SU-DHL-6 (cell line): ENCODE results near the gene SLC6A7.

Experiments used
- H2AFZ ChIP-seq: fragments of 200-600 bp; sonication (generic); 2 replicates; pipeline ENCODE4 v1.6.1; 2014; ENCODE audit warnings: low read depth, mild to moderate bottlenecking, moderate library complexity, mixed read lengths, antibody characterized with exemption, low read length; ENCODE audit not compliant: severe bottlenecking
- H3F3A ChIP-seq: fragments of 200-600 bp; shearing (Covaris generic); 2 replicates; pipeline ENCODE4 v1.6.0; 2016; ENCODE audit warnings: antibody characterized with exemption, mild to moderate bottlenecking; ENCODE audit not compliant: insufficient read depth
- H3K27ac ChIP-seq: fragments of 200-600 bp; sonication (generic); 2 replicates; pipeline ENCODE4 v1.5.1; 2016; ENCODE audit warnings: low read depth, mild to moderate bottlenecking, low read length, moderate library complexity, mixed read lengths
- H3K27me3 ChIP-seq: fragments of 200-600 bp; sonication (generic), shearing (Covaris generic); 2 replicates; pipeline ENCODE4 v1.6.0; 2014; ENCODE audit warnings: mild to moderate bottlenecking, low read length
- H3K36me3 ChIP-seq: fragments of 200-600 bp; sonication (generic); 2 replicates; pipeline ENCODE4 v1.6.1; 2014; ENCODE audit warnings: mild to moderate bottlenecking, low read length, mixed read lengths
- H3K4me2 ChIP-seq: fragments of 300-600, 200-600 bp; shearing (Covaris generic), sonication (generic); 2 replicates; pipeline ENCODE4 v1.6.0; 2014; ENCODE audit warnings: low read length, low read depth, mild to moderate bottlenecking; ENCODE audit not compliant: poor library complexity, severe bottlenecking
- H3K4me3 ChIP-seq: fragments of 200-600 bp; sonication (generic); 2 replicates; pipeline ENCODE4 v1.5.1; 2014; ENCODE audit warnings: antibody characterized with exemption, low read length, mild to moderate bottlenecking, mixed read lengths; ENCODE audit not compliant: insufficient read depth, poor library complexity, severe bottlenecking
- H3K79me2 ChIP-seq: fragments of 200-600 bp; sonication (generic); 2 replicates; pipeline ENCODE4 v1.6.1; 2014; ENCODE audit warnings: mild to moderate bottlenecking, low read length, moderate library complexity; ENCODE audit not compliant: insufficient read depth
- H3K9ac ChIP-seq: fragments of 200-600 bp; sonication (generic); 2 replicates; pipeline ENCODE4 v1.7.0; 2014; ENCODE audit warnings: mild to moderate bottlenecking, low read length
- H3K9me2 ChIP-seq: fragments of 200-600 bp; sonication (generic); replicated peaks from 2 replicates; pipeline ENCODE4 v1.6.1; 2014; ENCODE audit warnings: low read length; ENCODE audit not compliant: insufficient read depth
- H3K9me3 ChIP-seq: fragments of 200-600 bp; sonication (generic); 2 replicates; pipeline ENCODE4 v1.6.1; 2014; ENCODE audit warnings: low read length, mixed read lengths; ENCODE audit not compliant: insufficient read depth
- H4K20me1 ChIP-seq: fragments of 200-600 bp; sonication (generic); 2 replicates; pipeline ENCODE4 v1.6.1; 2014; ENCODE audit warnings: low read depth, mild to moderate bottlenecking, antibody characterized with exemption, low read length, moderate library complexity, mixed read lengths
- EZH2phosphoT487 ChIP-seq: fragments of 200-600 bp; sonication (generic), shearing (Covaris generic); conservative IDR thresholded peaks from 2 replicates; pipeline ENCODE4 v1.6.1; 2018; ENCODE audit warnings: mild to moderate bottlenecking, antibody characterized with exemption, low read length, moderate library complexity, mixed read lengths
- TF ChIP-seq, protein P1 (sequence below): fragments of 200-600 bp; sonication (generic); IDR thresholded peaks from one replicate; pipeline ENCODE4 v1.5.1; 2017; ENCODE audit warnings: antibody characterized with exemption, mild to moderate bottlenecking, low read length, moderate library complexity; ENCODE audit not compliant: insufficient read depth, poor library complexity, severe bottlenecking

Gene SLC6A7

DNA sequence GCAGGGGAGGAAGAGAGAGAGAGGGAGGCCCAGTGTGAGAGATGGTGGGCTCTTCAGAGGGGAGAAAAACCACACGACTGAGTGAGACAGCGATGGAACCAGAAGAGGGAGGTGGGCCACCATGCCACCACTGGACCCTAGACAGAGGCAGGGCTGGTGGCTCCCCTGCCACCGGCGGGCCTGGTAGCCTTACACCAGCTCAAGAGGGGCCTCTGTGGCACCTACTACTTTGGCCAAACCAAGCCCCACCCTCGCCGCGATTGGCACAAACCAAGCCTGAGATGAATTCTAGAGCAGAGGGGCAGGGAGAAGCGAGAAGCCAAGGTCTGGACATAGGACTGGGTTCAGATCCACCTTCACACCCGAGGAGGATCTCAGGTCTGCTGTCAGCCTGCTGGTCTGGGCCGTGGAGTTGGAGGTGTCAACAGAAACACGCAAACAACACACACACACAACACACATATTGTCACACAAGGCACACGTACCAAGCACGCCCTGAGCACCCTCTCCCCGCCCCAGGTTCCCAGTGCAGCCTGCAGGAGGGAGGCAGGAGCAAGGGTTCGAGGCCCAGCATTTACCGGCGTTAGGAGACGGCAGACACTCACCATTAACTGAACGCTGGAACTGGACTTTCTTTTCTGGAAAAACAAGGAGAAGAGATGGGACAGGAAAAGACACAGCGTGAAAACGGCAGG, 49.4 kb downstream of the SLC6A7 start:
- Histone ChIP-seq H3K4me2 (no peak overlapping the region), H3K9me3 (no peaks in the 10 kb centered on the region), H3K36me3 (no peaks in the 10 kb centered on the region), H3K9me2 (no peaks in the 10 kb centered on the region), H4K20me1 (no peaks in the 10 kb centered on the region), H3K27me3 (no peaks in the 10 kb centered on the region), H3K4me3 (no peak overlapping the region), H3K79me2 (no peaks in the 10 kb centered on the region), H2AFZ (no peak overlapping the region), H3K9ac (no peak overlapping the region), H3K27ac (no peak overlapping the region), H3F3A (no peaks in the 10 kb centered on the region)
- TF ChIP-seq EZH2phosphoT487 = no peak
- TF ChIP-seq, protein P1, sequence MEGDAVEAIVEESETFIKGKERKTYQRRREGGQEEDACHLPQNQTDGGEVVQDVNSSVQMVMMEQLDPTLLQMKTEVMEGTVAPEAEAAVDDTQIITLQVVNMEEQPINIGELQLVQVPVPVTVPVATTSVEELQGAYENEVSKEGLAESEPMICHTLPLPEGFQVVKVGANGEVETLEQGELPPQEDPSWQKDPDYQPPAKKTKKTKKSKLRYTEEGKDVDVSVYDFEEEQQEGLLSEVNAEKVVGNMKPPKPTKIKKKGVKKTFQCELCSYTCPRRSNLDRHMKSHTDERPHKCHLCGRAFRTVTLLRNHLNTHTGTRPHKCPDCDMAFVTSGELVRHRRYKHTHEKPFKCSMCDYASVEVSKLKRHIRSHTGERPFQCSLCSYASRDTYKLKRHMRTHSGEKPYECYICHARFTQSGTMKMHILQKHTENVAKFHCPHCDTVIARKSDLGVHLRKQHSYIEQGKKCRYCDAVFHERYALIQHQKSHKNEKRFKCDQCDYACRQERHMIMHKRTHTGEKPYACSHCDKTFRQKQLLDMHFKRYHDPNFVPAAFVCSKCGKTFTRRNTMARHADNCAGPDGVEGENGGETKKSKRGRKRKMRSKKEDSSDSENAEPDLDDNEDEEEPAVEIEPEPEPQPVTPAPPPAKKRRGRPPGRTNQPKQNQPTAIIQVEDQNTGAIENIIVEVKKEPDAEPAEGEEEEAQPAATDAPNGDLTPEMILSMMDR = no peak

DNA sequence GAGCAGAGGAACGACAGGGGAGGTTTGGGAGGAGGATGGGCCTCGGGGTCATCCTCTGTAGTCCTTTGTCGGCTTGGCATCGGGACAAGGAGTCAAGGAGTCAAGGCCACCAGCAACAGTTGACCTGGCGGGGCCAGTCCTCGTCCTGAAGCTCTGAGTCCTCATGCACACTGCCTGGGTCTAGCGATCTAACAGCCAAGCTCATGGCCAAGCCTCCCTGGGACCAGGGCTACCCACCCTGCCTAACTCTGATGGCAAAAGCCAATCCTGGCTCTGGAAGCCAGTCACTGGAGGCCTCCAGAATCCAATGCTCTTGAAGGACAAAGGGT, 49.9 kb downstream of the SLC6A7 start:
- H3K4me3 ChIP-seq = no peak overlapping the region
- TF ChIP-seq, protein P1 = no peak
- no peak for TF ChIP-seq EZH2phosphoT487
- H3K9me2 ChIP-seq = no peaks in the 10 kb centered on the region

DNA sequence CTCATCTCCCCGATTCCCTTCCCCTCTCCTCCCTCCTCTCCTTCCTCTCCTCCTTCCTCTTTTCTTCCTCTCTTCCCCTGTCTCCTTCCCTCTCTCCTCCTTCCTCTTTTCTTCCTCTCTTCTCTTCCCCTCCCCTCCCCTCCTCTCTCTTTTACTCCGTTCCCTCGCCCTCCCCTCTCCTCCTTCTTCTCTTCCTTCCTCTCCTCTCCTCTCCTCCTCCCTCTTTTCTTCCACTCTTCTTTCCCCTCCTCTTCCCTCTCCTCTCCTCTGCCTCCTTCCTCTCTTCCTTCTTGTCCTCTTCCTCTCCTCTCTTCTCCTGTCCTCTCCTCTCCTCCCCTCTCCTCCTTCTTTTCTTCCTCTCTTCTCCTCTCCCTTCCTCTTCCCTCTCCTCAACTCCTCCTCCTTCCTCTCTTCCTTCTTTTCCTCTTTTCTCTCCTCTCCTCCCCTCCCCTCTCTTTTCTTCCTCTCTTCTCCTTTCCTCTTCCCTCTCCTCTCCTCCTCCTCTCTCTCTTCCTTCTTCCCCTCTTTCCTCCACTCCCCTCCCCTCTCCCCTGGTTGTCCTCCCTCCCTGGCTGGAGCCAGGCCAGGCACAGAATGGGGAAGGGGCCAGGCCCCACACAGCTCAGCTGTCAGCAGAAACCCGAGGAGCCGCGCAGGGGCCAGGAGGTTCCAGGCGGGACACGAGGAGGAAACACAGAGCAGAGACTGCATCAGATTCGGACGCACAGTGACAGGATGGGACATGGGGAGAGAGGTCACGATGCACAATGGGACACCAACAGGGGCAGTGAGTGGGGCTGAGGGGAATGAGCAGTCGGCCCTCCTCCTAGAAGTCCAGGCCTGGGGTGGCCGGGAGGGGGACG, 51.7 kb downstream of the SLC6A7 start:
- no peak overlapping the region for H3K4me3 ChIP-seq
- H3K9ac ChIP-seq = no peak overlapping the region
- no peaks in the 10 kb centered on the region for H3K27me3 ChIP-seq
- no peak overlapping the region for H3K4me2 ChIP-seq
- H3K79me2 ChIP-seq = no peaks in the 10 kb centered on the region
- H2AFZ ChIP-seq = no peak overlapping the region
- H4K20me1 ChIP-seq = no peaks in the 10 kb centered on the region
- no peak for TF ChIP-seq EZH2phosphoT487
- TF ChIP-seq, protein P1 = no peak
- no peak overlapping the region for H3K27ac ChIP-seq
- H3K9me3 ChIP-seq = no peaks in the 10 kb centered on the region
- no peaks in the 10 kb centered on the region for H3K36me3 ChIP-seq
- no peaks in the 10 kb centered on the region for H3F3A ChIP-seq
- no peaks in the 10 kb centered on the region for H3K9me2 ChIP-seq

More for the DNA sequence above, 49.9 kb downstream of the SLC6A7 start:
- Histone ChIP-seq H3K27me3 (no peaks in the 10 kb centered on the region), H3K4me2 (no peak overlapping the region), H3K27ac (no peak overlapping the region), H2AFZ (no peak overlapping the region), H3K9ac (no peak overlapping the region), H4K20me1 (no peaks in the 10 kb centered on the region), H3K36me3 (no peaks in the 10 kb centered on the region), H3K9me3 (no peaks in the 10 kb centered on the region), H3F3A (no peaks in the 10 kb centered on the region), H3K79me2 (no peaks in the 10 kb centered on the region)
